GM13977 (cell line): Measurements from ENCODE around the gene SLC43A1.

Experiments
- DNase-seq: peaks from one replicate; pipeline ENCODE4 v3.0.0; 2012; ENCODE audit warnings: low spot score
- in situ Hi-C: fragments of 300-500 bp; cut with MboI; formaldehyde crosslinking; loops from one replicate; pipeline ENCODE4 v1.12.0; 2022; ENCODE audit warnings: low sequenced_read_pairs, low pct_unique_long_range_greater_than_20kb, mixed read lengths, inconsistent platforms; ENCODE audit not compliant: unreplicated experiment
- TF ChIP-seq, protein P1 (sequence below): IDR thresholded peaks from 2 replicates; pipeline ENCODE4 v1.5.1; 2012; ENCODE audit warnings: mild to moderate bottlenecking, control low read depth; ENCODE audit not compliant: insufficient read depth; ENCODE audit errors: extremely low read depth, missing control alignments

SLC43A1 gene

DNA sequence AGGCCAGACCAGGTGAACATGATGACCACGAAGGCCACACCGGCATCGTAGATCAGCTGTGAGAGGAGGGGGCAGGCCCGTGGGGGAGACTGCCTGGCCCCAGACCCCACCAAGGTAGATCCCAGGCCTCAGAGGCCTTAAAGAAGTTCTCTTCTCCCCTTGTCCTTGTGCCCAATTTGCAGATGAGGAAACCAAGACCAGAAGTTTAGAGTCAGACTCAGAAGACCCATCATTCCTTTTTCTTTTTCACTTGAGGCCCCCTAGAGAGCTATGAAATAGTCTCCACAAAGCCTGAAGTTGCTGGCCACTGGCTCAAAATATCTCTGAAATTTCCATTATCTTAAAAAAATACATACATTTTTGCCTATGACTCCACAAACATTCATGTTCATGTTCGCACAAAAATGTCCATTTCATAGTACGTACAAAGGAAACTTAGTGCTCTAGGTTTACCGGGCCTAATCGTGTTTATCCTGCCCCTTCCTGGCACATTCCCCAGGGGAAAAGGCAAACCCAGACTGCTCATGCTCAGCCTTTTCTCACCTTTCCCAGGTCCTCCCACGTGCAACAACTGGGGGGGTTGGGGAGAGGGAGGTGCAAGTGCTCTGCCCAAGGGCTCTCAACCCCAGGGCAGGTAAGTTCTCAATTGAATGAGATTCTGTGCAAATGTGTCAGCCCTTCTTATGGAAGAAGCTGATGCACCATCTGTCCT, 19.2 kb downstream of the SLC43A1 start:
- no peak for DNase-seq
- in situ Hi-C loops: no loop called here
- TF ChIP-seq, protein P1, sequence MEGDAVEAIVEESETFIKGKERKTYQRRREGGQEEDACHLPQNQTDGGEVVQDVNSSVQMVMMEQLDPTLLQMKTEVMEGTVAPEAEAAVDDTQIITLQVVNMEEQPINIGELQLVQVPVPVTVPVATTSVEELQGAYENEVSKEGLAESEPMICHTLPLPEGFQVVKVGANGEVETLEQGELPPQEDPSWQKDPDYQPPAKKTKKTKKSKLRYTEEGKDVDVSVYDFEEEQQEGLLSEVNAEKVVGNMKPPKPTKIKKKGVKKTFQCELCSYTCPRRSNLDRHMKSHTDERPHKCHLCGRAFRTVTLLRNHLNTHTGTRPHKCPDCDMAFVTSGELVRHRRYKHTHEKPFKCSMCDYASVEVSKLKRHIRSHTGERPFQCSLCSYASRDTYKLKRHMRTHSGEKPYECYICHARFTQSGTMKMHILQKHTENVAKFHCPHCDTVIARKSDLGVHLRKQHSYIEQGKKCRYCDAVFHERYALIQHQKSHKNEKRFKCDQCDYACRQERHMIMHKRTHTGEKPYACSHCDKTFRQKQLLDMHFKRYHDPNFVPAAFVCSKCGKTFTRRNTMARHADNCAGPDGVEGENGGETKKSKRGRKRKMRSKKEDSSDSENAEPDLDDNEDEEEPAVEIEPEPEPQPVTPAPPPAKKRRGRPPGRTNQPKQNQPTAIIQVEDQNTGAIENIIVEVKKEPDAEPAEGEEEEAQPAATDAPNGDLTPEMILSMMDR: no peak

DNA sequence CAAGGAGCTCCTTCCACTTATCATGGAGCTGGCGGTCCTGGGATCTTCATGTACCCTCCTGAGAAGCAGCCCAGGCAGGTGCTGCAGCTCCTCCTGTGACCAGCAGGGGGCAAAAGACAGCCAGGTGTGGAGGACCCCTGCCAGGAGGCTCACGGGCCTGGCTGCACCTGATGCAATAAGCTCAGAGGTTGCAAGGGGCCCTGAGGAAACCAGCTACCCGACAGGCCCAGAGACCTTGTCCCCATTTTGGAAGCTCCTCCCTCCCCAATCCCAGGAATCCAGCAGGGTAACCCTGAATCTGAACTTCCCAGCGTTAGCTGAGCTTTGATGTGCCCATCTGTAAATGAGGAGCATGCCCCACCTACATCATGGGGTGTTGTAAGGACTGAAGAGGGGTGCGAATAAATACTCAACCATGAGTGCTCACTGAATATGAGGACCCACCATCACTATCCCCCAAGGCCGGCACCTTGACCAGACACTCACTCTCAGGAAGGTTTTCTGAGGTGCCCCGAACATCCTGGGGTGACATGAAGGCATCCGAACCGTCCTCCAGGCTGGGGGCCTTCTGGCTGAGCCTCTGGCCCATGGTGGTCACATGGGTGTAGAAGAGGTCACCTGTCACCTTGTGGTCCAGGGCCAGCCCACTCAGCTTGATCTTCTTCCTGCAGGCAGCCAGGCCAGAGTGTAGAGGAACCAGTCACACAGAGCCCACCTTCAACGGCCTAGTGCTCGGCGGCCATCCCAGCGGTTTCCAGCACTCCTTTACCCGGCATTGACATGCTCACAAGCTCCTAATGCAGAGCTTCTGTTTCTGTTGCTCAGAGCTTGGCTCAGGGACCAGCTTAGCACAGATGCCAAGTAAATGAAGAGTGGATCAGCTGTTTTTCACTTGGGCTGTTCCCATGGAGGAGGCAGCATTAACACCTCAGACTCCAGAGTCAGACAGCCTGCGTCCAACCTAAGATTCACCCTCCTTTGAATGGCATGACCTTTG, 21.7 kb downstream of the SLC43A1 start:
- peak; percentile 84 for DNase-seq
- in situ Hi-C loops: no loop called here
- TF ChIP-seq, protein P1: peak; percentile 96

DNA sequence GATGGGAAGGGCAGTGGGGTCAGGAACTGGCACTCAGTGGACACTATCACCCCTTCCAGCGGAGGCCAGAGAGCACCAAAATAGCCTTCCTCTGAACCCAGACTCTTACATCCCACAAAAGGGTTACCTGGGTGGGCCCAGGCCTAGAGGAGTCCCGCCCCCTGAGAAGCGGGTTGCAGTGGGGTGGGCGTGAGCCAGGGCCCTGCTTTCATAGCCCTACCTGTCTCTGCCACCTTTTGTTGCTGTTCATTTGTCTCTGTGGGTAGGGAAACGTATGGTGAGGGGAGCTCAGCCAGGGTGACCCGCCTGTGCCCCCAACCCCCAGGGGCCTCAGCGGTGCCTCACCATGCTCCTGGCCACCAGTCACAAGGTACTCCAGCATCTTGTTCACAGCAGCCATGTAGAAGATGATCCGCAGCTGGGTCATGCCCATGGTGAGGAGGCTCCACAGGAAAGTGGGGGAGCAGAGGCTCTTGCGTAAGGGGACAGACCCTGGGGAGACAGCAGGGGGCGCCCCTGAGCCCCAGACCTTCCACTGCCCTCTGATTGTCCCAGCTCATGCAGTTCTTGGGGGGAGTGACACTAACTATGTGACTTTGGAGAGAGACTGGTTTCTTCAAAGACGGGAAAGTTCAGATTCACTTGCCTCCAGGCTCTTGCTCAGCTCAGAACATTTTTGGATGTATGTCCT, 24.0 kb downstream of the SLC43A1 start:
- in situ Hi-C loops: no loop called here
- TF ChIP-seq, protein P1: peak; percentile 74
- DNase-seq: peak; percentile 67

DNA sequence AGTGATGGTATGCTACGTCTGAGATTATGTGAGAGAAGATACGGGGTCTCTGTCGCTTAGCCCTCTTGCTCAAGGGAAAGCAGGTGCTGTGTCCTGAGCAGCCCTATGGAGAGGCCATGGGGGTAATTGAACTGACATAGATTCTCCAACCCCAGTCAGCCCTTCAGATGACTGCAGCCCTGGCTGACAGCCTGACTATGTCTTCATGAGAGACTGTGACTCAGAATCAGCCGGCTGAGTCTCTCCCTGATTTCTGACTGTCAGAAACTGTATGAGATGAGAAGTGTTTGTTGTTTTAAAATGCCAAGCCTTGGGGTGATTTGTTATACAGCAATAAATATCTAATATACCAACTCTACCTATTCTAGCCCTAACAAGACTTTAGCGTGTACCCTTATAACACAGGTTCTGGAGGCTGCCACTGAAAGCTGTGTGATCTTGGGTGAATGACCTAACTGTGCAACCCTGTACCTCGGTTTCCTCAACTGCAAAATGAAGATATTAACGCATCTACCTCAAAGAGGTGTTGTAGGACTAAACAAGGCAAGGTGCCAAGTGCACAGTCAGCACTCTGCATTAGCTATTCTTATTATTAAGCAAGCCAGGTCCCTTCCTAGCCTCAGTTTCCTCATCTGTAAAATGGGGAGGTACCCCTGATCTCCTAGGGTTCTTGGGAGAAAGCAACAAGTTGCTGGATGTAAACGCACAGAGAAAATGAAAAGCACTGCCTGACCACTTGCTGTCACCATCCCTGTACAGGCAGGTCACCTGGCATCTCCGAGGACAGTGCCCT, 24.9 kb downstream of the SLC43A1 start:
- TF ChIP-seq, protein P1: no peak
- in situ Hi-C loops: no loop called here
- no peak for DNase-seq

DNA sequence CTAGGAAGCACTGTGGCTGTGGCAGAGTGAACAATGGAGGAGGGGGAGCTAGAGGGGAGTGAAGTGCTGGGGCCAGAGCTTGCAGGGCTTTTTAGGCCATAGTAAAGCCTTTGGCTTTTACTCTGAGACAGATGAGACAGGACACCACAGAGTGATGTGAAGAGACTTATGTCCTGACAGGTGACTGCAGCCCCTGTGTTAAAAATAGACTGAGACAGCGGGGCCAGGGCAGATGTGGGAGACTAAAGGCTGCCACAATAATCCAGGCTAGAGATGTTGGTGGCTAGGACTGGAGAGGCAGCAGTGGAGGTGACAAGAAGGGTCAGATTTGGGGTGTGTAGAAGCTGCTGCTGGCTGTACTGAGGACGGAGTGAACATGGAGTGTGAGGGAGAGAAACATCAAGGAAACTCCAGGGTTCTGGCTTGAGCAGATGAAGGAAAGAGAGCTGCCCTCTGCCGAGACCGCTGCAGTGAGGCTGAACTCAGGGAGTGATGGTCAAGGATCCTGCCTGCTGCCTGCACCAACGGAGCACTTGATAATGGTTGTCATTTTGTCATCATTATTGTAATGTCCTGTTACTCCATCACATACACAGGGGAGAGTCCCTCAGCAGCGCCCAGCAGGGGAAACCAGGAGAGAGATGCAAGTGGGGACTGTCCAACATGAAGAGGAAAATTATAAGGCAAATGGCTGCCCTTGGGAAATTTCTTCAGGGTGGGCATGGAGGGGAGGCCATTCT, 27.4 kb downstream of the SLC43A1 start:
- no peak for DNase-seq
- in situ Hi-C loops: no loop called here
- TF ChIP-seq, protein P1: no peak
